ENCODE results near the gene DNTT.

DNA sequence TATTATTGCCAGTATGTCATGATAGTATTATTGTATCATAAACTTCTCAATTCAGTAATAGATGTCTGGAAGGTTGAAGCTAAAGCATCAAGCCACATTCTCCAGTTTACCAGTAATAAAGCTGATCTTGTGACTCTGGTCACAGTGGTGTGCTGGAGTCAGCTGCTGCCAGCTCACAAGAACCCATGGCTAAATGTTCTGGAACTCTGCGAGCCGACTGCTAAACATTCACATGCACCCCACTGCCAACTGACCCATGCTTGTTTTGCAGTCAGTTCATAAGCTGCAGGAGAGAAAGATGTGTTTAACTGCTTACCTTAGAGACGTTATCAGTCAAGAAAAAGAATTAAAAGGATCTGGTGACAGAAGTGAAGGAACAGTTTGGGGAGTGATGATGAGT, 5.9 kb upstream of the DNTT start:
- TF ChIP-seq KDM5A (IDR thresholded peaks at IDR 0.05) (no peak), CEBPB (IDR thresholded peaks at IDR 0.05) (no peak), NR3C1 (IDR thresholded peaks at IDR 0.05) (no peak), POLR2A (IDR thresholded peaks at IDR 0.05; ENCODE audit: low read length) (no peak), RNF2 (IDR thresholded peaks at IDR 0.05; ENCODE audit: borderline replicate concordance, low read depth) (no peak), RAD21 (conservative IDR thresholded peaks at IDR 0.05 in 1 of 2, IDR thresholded peaks at IDR 0.05 in 1 of 2) (no peak)
- TF ChIP-seq, protein P1, sequence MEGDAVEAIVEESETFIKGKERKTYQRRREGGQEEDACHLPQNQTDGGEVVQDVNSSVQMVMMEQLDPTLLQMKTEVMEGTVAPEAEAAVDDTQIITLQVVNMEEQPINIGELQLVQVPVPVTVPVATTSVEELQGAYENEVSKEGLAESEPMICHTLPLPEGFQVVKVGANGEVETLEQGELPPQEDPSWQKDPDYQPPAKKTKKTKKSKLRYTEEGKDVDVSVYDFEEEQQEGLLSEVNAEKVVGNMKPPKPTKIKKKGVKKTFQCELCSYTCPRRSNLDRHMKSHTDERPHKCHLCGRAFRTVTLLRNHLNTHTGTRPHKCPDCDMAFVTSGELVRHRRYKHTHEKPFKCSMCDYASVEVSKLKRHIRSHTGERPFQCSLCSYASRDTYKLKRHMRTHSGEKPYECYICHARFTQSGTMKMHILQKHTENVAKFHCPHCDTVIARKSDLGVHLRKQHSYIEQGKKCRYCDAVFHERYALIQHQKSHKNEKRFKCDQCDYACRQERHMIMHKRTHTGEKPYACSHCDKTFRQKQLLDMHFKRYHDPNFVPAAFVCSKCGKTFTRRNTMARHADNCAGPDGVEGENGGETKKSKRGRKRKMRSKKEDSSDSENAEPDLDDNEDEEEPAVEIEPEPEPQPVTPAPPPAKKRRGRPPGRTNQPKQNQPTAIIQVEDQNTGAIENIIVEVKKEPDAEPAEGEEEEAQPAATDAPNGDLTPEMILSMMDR (IDR thresholded peaks at IDR 0.05), result no peak

Data from A549 (cell line).